ENCODE results near the gene MAP2K4.
A peak's percentile ranks its signal among the peaks of the same experiment; 100 is the strongest.

MAP2K4 gene

DNA sequence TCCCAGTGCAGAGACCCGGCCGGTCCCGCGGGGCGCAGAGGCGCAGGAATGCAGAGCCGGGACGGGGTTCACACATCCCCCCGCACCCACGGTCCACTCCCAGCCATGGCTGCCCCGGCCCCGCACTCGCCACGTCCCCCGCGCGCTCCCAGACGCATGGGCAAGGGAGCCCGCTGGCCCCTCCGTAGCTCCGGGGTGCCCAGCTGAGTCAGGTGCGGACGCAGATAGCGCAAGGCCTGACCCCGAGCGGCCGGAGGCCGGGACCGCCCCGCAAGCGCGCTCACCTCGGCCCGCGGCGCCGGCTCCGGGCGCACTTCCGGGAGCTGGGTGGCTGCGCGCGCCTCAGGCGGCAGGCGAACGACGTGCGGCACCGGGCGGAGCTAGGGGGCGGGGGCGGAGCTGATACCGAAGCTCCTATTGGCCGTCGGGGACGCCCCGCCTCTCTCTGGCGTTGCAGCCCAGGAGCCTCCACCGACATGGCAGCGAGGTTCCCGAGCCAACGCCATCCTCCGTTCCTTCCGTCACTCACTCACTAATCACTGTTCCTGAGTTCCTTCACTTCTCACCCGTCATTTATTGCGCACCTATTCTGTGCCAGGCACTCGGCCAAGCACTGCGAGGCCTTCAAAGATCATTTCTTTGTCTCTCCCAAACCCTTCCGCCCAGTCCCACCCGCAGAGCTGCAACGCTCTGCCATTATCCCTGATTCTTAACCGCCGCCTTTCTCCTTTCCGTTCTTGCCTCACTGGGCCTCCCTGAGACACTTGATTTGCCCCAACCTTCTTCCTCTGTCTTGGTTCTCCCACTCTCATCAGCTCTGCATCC is 23.3 kb upstream of the MAP2K4 start, which contains the start of gene ZNF18:
Gene ZNF18, minus strand, starts transcription at position 329 of the 825 bp plus-strand sequence. CDS start 4,646 bp downstream, outside the sequence.
- no peaks in the 10 kb centered on the region for H3K27me3 ChIP-seq (ENCODE audit: control insufficient read depth, low read length)
- peak within 1 kb of the TSS; percentile 100 for H3K4me3 ChIP-seq (ENCODE audit: low read length)
- peak within 1 kb of the TSS; percentile 49 for H3K27ac ChIP-seq (ENCODE audit: low read depth, low read length)
- H3K36me3 ChIP-seq (ENCODE audit: control insufficient read depth, low read length) = peaks cover 4% of the 10 kb centered on the region
- no peaks in the 10 kb centered on the region for H3F3A ChIP-seq (ENCODE audit: control insufficient read depth, insufficient read depth)
- TF ChIP-seq EZH2phosphoT487 (IDR thresholded peaks at IDR 0.05; ENCODE audit: borderline replicate concordance, low read length) (no peak), CTCF (IDR thresholded peaks at IDR 0.05; ENCODE audit: low read depth, low read length, poor library complexity, severe bottlenecking) (no peak)
- peaks cover 15% of the 10 kb centered on the region for H3K79me2 ChIP-seq (ENCODE audit: control insufficient read depth, low read length)
- peak within 1 kb of the TSS; percentile 84 for H3K4me2 ChIP-seq (ENCODE audit: low read length)
- H3K4me1 ChIP-seq (ENCODE audit: control insufficient read depth, low read length) = peaks cover 16% of the 10 kb centered on the region
- H4K20me1 ChIP-seq (ENCODE audit: control insufficient read depth, insufficient read depth, low read depth, low read length) = no peaks in the 10 kb centered on the region
- H3K9me3 ChIP-seq (ENCODE audit: control insufficient read depth, insufficient read depth, low read length) = no peaks in the 10 kb centered on the region
- H3K9me2 ChIP-seq (replicated peaks; ENCODE audit: control insufficient read depth, low read length) = no peaks in the 10 kb centered on the region

DNA sequence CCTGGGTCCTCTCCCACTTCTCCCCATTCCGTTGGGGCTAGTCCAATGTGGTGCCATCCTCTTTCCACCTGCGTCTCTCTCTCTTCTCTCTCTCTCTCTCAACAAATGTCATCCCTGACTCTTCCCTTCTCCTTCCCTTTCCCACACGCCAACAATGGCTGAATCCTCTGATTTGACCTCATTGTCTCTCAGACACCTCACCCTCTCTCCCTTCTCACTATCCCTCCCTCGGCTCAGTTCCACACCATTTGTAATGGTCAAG is 22.8 kb upstream of the MAP2K4 start:
- no peaks in the 10 kb centered on the region; the same call in 1 of the 2 replicates for H3K36me3 ChIP-seq (ENCODE audit: control insufficient read depth, low read length)
- peak overlapping the region; percentile 100 for H3K4me3 ChIP-seq (ENCODE audit: low read length)
- peak overlapping the region; percentile 84 for H3K4me2 ChIP-seq (ENCODE audit: low read length)
- peaks cover 15% of the 10 kb centered on the region for H3K79me2 ChIP-seq (ENCODE audit: control insufficient read depth, low read length)
- H3F3A ChIP-seq (ENCODE audit: control insufficient read depth, insufficient read depth) = no peaks in the 10 kb centered on the region
- H3K27ac ChIP-seq (ENCODE audit: low read depth, low read length) = no peak overlapping the region
- no peaks in the 10 kb centered on the region for H3K9me3 ChIP-seq (ENCODE audit: control insufficient read depth, insufficient read depth, low read length)
- no peaks in the 10 kb centered on the region for H3K9me2 ChIP-seq (replicated peaks; ENCODE audit: control insufficient read depth, low read length)
- TF ChIP-seq EZH2phosphoT487 (IDR thresholded peaks at IDR 0.05; ENCODE audit: borderline replicate concordance, low read length) = no peak
- no peak for TF ChIP-seq CTCF (IDR thresholded peaks at IDR 0.05; ENCODE audit: low read depth, low read length, poor library complexity, severe bottlenecking)
- H3K4me1 ChIP-seq (ENCODE audit: control insufficient read depth, low read length) = peaks cover 16% of the 10 kb centered on the region
- no peaks in the 10 kb centered on the region for H4K20me1 ChIP-seq (ENCODE audit: control insufficient read depth, insufficient read depth, low read depth, low read length)
- H3K27me3 ChIP-seq (ENCODE audit: control insufficient read depth, low read length) = 0 out of 2 replicates have a peak, but pooled peaks cover 3% of the 10 kb centered on the region

DNA sequence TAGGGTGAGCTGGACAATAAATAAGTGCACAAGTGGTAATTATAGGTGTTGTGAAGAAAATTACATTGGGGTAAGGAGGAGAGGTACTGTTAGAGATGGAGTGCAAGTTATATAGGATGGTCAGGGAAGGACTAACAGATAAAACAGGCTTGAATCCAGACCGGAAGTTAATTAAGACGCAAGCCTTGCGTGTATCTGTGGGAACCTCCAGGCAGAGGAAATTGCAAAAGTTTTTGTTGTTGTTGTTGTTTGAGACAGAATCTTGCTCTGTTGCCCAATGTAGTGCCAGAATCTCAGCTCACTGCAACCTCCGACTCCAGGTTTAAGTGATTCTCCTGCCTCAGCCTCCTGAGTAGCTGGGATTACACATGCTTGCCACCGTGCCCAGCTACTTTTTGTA is 21.0 kb upstream of the MAP2K4 start:
- no peak overlapping the region for H3K4me3 ChIP-seq (ENCODE audit: low read length)
- no peak overlapping the region for H3K27ac ChIP-seq (ENCODE audit: low read depth, low read length)
- no peaks in the 10 kb centered on the region for H3K9me3 ChIP-seq (ENCODE audit: control insufficient read depth, insufficient read depth, low read length)
- peaks cover 15% of the 10 kb centered on the region for H3K79me2 ChIP-seq (ENCODE audit: control insufficient read depth, low read length)
- H3K4me2 ChIP-seq (ENCODE audit: low read length) = no peak overlapping the region
- TF ChIP-seq EZH2phosphoT487 (IDR thresholded peaks at IDR 0.05; ENCODE audit: borderline replicate concordance, low read length) (no peak), CTCF (IDR thresholded peaks at IDR 0.05; ENCODE audit: low read depth, low read length, poor library complexity, severe bottlenecking) (no peak)
- no peaks in the 10 kb centered on the region for H3K9me2 ChIP-seq (replicated peaks; ENCODE audit: control insufficient read depth, low read length)
- H4K20me1 ChIP-seq (ENCODE audit: control insufficient read depth, insufficient read depth, low read depth, low read length) = no peaks in the 10 kb centered on the region
- peaks cover 16% of the 10 kb centered on the region for H3K4me1 ChIP-seq (ENCODE audit: control insufficient read depth, low read length)
- H3K36me3 ChIP-seq (ENCODE audit: control insufficient read depth, low read length) = no peaks in the 10 kb centered on the region; the same call in 1 of the 2 replicates
- no peaks in the 10 kb centered on the region for H3F3A ChIP-seq (ENCODE audit: control insufficient read depth, insufficient read depth)
- 0 out of 2 replicates have a peak, but pooled peaks cover 3% of the 10 kb centered on the region for H3K27me3 ChIP-seq (ENCODE audit: control insufficient read depth, low read length)
